ENCODE data around the gene CPA2.
"Not testable (repeated sequence)": the region's sequence is repeated elsewhere in the genome, so short reads cannot be mapped to it uniquely, and the experiment has no call there.

The CPA2 gene

DNA sequence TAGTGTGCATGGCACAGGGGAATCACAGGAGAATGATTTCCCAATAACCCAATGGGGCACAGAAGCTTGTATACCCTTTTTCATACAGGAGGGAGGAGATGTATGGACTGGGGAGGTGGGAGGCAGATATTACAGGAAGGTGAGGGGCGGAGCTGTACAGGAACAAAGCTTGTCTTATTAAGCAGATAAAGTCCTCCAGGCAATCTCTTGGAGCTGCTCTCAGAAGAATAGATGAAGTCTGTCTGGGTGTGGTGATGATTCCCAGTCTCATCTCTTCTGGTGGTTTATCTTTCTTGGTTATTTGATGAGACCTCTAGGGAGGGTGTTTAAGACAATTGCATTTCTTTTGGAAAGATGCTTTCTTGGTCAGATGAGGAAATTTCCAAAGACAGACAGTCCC lies 52.9 kb downstream of the CPA2 start:
- DNase-seq, result no peak

GRCh38 chr7:130321542-130322229 lies 55.0 kb downstream of the CPA2 start:
- DNase-seq, result not testable (repeated sequence)

- DNase-seq, result no peak
Observed at GRCh38 chr7:130322615-130323014, 56.0 kb downstream of the CPA2 start.

GRCh38 chr7:130324306-130324943 lies 57.8 kb downstream of the CPA2 start:
- DNase-seq, result no peak

DNA sequence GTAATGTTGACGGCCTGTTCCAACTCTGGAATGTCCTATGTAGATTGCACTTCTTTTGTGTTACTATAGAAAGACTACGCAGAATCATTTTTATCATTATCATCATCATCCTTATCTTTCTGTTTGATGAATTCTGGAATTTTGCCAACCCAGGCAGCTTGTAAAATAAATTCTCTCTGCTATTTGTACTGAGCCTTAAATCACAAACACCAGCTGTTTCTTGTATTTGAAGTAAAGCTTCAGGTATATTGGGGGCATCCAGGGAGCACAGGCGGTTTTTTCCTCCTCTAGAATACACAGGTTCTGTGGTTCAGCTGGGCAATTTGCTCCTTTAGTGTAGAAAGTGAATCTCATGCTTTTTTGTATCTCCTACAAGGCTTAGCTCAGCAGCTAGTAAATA lies 63.0 kb downstream of the CPA2 start:
- no peak for DNase-seq

- DNase-seq, result no peak
Observed at GRCh38 chr7:130332259-130333053, 65.8 kb downstream of the CPA2 start.

DNA sequence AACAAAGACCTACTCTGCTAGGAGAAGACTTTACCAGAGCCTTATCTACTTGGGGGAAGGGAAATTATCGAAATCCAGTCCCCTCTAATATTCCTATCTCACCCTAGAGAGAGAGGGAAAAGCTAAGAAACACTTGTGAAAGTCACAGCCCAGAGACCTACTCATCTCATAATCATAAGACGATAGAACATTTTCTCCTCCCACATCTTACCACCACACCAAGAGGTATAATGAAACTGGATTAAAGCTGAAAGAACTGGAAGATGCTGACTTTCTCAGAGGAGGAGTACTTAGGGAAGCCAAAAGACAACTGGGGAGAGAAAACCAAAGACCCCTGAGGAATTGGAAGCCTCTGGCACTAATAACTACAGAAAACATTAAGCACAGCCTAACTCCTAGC lies 67.2 kb downstream of the CPA2 start:
- DNase-seq, result no peak

- no peak for DNase-seq
Observed at GRCh38 chr7:130334274-130334673, 67.6 kb downstream of the CPA2 start.

DNA sequence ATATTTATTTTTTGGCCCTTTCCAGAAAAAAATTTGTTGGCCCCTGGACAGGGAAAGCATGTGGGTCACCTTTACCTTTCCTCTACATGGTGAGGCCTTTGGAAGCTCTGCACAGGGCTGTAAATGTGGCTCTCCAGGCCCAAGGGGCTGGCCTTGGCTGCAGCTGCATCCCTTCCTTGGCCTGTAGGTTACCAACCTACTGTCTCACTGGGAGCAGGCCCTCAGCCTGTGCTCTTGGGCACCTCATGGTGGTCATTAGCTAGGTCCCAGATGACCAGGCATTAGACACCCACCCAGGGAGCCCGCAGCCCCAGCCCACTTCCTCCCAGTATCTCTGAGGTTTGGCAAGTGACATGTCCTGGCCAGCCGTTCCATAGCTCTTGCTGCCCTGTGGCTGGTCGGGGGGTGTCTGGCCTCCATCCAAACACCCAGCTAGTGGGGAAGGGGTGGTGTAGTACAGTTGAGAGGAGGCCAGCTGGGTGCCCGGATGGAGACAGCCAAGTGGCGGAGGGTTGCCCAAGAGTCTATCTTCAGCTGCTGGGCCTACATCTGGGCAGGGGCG lies 70.8 kb downstream of the CPA2 start:
- no peak for DNase-seq

DNA sequence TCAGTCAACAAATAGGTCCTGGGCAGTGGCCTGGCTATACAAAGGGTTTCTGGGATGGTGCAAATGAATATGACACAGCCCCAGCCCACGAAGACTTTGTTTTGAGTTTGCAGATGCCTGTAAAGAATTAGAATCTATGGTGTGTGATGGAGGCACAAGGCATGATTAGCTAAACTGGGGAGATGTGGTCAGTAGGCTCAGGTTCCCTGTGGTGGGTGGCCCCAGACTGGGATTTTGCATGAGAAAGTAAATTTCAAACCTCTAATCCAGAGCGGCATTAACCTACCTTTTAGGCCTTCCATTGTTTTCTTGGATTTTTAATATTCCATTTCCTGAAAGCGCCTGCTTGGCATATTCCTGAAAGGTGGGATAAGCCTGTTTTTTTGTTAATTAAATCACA lies 71.6 kb downstream of the CPA2 start:
- no peak for DNase-seq

Data from C1 segment of cervical spinal cord (tissue), 14 donors.